ENCODE results near the gene OR52H1. TPM values are rescaled to one million over a fixed set of nuclear protein-coding genes. Genes with fewer than 3 reads are reported as not detected.
"Not testable (repeated sequence)": the region's sequence is repeated elsewhere in the genome, so short reads cannot be mapped to it uniquely, and the experiment has no call there.

The OR52H1 gene
- total RNA-seq, 1 donor from 2014 or later: not detected

DNA sequence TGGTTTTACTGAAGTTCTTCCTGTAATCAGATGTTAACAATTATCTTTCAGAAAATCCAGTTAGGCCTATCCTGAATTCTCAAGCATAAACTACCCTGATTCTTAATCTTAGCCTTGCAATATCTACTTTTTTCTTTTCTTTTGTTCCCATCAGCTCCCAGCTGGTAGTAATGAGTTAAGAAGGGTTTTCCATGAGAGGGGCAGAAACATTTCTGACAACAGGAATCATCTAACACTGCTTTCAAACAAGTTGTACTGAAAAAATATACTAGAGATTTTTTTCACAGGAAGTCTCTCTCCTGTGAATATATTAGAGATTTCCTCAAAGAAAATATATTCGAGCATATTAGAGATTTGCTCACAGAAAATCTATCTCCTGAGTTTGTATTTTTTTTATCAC lies 44.8 kb upstream of the OR52H1 start:
- no peak overlapping the region for H3K27ac ChIP-seq
- no peak overlapping the region for H3K27ac Mint-ChIP-seq

DNA sequence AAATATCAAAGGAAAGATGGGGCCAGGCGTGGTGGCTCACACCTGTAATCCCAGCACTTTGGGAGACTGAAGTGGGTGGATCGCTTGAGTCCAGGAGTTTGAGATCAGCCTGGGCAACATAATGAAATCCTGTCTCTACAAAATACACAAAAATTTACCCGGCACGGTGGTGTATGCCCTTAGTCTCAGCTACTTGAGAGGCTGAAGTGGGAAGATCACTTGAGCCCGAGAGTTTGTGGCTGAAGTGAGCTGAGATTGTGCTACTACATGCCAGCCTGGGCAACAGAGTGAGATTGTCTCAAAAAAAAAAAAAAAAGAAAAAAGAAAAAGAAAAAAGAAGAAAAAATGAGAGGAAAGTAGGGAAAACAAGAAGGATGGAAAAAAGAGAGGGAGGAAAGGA lies 44.3 kb upstream of the OR52H1 start:
- Histone ChIP-seq H4K20me1 (ENCODE audit: low read depth) (no peaks in the 10 kb centered on the region), H3K27ac (no peak overlapping the region), H3F3A (ENCODE audit: low read depth) (no peaks in the 10 kb centered on the region), H3K4me2 (no peak overlapping the region), H3K36me3 (no peaks in the 10 kb centered on the region), H3K9ac (no peak overlapping the region), H3K4me1 (peaks cover 6% of the 10 kb centered on the region), H3K79me2 (ENCODE audit: low read depth) (no peaks in the 10 kb centered on the region), H3K27me3 (no peaks in the 10 kb centered on the region), H2AFZ (replicated peaks) (no peak overlapping the region), H3K4me3 (no peak overlapping the region), H3K9me3 (ENCODE audit: low read depth) (no peaks in the 10 kb centered on the region)
- peaks cover 14% of the 10 kb centered on the region for H3K4me1 Mint-ChIP-seq
- no peak overlapping the region for H3K4me3 Mint-ChIP-seq
- H3K27me3 Mint-ChIP-seq (ENCODE audit: insufficient read depth, low read depth): peaks cover 5% of the 10 kb centered on the region
- DNase-seq (ENCODE audit: low spot score): no peak
- TF ChIP-seq EZH2phosphoT487 (IDR thresholded peaks at IDR 0.05) (no peak), EZH2 (IDR thresholded peaks at IDR 0.05) (no peak)
- TF ChIP-seq, protein P1, sequence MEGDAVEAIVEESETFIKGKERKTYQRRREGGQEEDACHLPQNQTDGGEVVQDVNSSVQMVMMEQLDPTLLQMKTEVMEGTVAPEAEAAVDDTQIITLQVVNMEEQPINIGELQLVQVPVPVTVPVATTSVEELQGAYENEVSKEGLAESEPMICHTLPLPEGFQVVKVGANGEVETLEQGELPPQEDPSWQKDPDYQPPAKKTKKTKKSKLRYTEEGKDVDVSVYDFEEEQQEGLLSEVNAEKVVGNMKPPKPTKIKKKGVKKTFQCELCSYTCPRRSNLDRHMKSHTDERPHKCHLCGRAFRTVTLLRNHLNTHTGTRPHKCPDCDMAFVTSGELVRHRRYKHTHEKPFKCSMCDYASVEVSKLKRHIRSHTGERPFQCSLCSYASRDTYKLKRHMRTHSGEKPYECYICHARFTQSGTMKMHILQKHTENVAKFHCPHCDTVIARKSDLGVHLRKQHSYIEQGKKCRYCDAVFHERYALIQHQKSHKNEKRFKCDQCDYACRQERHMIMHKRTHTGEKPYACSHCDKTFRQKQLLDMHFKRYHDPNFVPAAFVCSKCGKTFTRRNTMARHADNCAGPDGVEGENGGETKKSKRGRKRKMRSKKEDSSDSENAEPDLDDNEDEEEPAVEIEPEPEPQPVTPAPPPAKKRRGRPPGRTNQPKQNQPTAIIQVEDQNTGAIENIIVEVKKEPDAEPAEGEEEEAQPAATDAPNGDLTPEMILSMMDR (IDR thresholded peaks at IDR 0.05): no peak
- peaks cover 3% of the 10 kb centered on the region for H3K36me3 Mint-ChIP-seq
- no peak overlapping the region for H3K27ac Mint-ChIP-seq
- peaks cover 2% of the 10 kb centered on the region for H3K9me3 Mint-ChIP-seq

More for the DNA sequence above, 44.8 kb upstream of the OR52H1 start:
- no peak for DNase-seq (ENCODE audit: low spot score)
- no peak overlapping the region for H3K4me3 Mint-ChIP-seq
- Histone ChIP-seq H3K4me1 (peaks cover 9% of the 10 kb centered on the region), H4K20me1 (ENCODE audit: low read depth) (no peaks in the 10 kb centered on the region), H3K9ac (no peak overlapping the region), H3K4me3 (no peak overlapping the region), H3K9me3 (ENCODE audit: low read depth) (no peaks in the 10 kb centered on the region), H2AFZ (replicated peaks) (no peak overlapping the region), H3K79me2 (ENCODE audit: low read depth) (no peaks in the 10 kb centered on the region), H3K4me2 (no peak overlapping the region), H3K27me3 (no peaks in the 10 kb centered on the region), H3F3A (ENCODE audit: low read depth) (no peaks in the 10 kb centered on the region), H3K36me3 (no peaks in the 10 kb centered on the region)
- peaks cover 14% of the 10 kb centered on the region for H3K4me1 Mint-ChIP-seq
- H3K36me3 Mint-ChIP-seq: peaks cover 3% of the 10 kb centered on the region
- peaks cover 2% of the 10 kb centered on the region for H3K9me3 Mint-ChIP-seq
- TF ChIP-seq EZH2phosphoT487 (IDR thresholded peaks at IDR 0.05) (no peak), EZH2 (IDR thresholded peaks at IDR 0.05) (no peak)
- TF ChIP-seq, protein P1 (IDR thresholded peaks at IDR 0.05): no peak
- H3K27me3 Mint-ChIP-seq (ENCODE audit: insufficient read depth, low read depth): peaks cover 5% of the 10 kb centered on the region

DNA sequence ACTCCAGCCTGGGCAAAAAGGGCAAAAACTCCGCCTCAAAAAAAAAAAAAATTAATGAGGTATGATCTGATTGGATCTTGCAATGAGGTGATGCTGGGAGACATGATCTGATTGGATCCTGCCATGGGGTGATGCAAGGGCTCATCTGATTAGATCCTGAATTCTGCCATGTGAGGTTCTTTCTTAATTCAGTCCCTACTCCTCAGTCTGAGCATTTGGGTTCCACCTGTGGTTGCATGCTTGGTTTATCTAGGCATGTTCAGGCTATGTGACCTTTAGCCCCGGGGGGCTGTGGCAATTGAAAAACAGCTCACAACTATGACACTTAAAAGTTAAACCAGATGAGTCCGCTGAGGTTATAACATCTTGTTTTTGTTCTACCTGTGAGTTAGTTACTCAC lies 43.3 kb upstream of the OR52H1 start:
- Histone ChIP-seq H3K4me3 (no peak overlapping the region), H3K36me3 (no peaks in the 10 kb centered on the region), H3K27ac (no peak overlapping the region), H3K4me2 (no peak overlapping the region), H4K20me1 (ENCODE audit: low read depth) (no peaks in the 10 kb centered on the region), H3K9me3 (ENCODE audit: low read depth) (no peaks in the 10 kb centered on the region), H2AFZ (replicated peaks) (no peak overlapping the region), H3K4me1 (no peaks in the 10 kb centered on the region), H3K9ac (no peak overlapping the region), H3K27me3 (no peaks in the 10 kb centered on the region), H3F3A (ENCODE audit: low read depth) (no peaks in the 10 kb centered on the region), H3K79me2 (ENCODE audit: low read depth) (no peaks in the 10 kb centered on the region)
- Mint-ChIP-seq H3K27me3 (ENCODE audit: insufficient read depth, low read depth) (peaks cover 3% of the 10 kb centered on the region), H3K27ac (no peak overlapping the region), H3K9me3 (peaks cover 2% of the 10 kb centered on the region), H3K4me3 (no peak overlapping the region), H3K4me1 (peaks cover 6% of the 10 kb centered on the region), H3K36me3 (peaks cover 3% of the 10 kb centered on the region)
- TF ChIP-seq, protein P1 (IDR thresholded peaks at IDR 0.05): no peak
- TF ChIP-seq EZH2 (IDR thresholded peaks at IDR 0.05): no peak
- no peak for TF ChIP-seq EZH2phosphoT487 (IDR thresholded peaks at IDR 0.05)
- DNase-seq (ENCODE audit: low spot score): no peak

DNA sequence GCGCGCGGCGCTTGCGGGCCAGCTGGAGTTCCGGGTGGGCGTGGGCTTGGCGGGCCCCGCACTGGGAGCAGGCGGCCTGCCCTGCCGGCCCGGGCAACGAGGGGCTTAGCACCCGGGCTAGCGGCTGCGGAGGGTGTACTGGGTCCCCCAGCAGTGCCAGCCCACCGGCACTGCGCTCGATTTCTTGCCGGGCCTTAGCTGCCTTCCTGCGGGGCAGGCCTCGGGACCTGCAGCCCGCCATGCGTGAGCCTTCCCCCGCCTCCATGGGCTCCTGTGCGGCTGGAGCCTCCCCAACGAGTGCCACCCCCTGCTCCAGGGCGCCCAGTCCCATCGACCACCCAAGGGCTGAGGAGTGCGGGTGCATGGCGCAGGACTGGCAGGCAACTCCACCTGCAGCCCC lies 41.6 kb upstream of the OR52H1 start:
- not testable (repeated sequence) for H3K27ac ChIP-seq; H3K9me3 ChIP-seq (ENCODE audit: low read depth); H3K36me3 ChIP-seq; H3K4me1 ChIP-seq; DNase-seq (ENCODE audit: low spot score); H3F3A ChIP-seq (ENCODE audit: low read depth); H3K27me3 Mint-ChIP-seq (ENCODE audit: insufficient read depth, low read depth); H2AFZ ChIP-seq (replicated peaks); H3K27ac Mint-ChIP-seq; H3K4me1 Mint-ChIP-seq; H3K36me3 Mint-ChIP-seq; H3K79me2 ChIP-seq (ENCODE audit: low read depth); H3K9ac ChIP-seq; H3K9me3 Mint-ChIP-seq; H3K4me3 Mint-ChIP-seq; H4K20me1 ChIP-seq (ENCODE audit: low read depth); H3K27me3 ChIP-seq; H3K4me3 ChIP-seq; H3K4me2 ChIP-seq

DNA sequence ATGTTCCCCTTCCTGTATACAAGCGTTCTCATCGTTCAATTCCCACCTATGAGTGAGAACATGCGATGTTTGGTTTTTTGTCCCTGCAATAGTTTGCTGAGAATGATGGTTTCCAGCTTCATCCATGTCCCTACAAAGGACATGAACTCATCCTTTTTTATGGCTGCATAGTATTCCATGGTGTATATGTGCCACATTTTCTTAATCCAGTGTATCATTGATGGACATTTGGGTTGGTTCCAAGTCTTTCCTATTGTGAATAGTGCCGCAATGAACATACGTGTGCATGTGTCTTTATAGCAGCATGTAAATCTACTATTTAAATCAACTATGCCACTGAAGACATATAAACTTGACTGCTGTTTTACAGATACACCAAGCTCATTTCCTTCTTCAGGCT lies 36.1 kb upstream of the OR52H1 start:
- not testable (repeated sequence) for H3K4me3 Mint-ChIP-seq; DNase-seq (ENCODE audit: low spot score); H3K9ac ChIP-seq; H3K4me1 Mint-ChIP-seq; H3K36me3 Mint-ChIP-seq; H3F3A ChIP-seq (ENCODE audit: low read depth); H3K4me1 ChIP-seq; H3K36me3 ChIP-seq; H2AFZ ChIP-seq (replicated peaks); H3K27ac Mint-ChIP-seq; H3K9me3 Mint-ChIP-seq; H3K27me3 ChIP-seq; H3K27me3 Mint-ChIP-seq (ENCODE audit: insufficient read depth, low read depth); H3K9me3 ChIP-seq (ENCODE audit: low read depth); H3K4me3 ChIP-seq; H3K4me2 ChIP-seq; H3K79me2 ChIP-seq (ENCODE audit: low read depth); H4K20me1 ChIP-seq (ENCODE audit: low read depth); H3K27ac ChIP-seq

Measured in neural progenitor cell (in vitro differentiated cells).